Spleen (tissue), 11 donors: Measurements from ENCODE around the gene DNAJB14. TPM values are rescaled to one million over a fixed set of nuclear protein-coding genes. Genes with fewer than 3 reads are reported as not detected.
A peak's percentile ranks its signal among the peaks of the same experiment; 100 is the strongest.
"Not testable (repeated sequence)": the region's sequence is repeated elsewhere in the genome, so short reads cannot be mapped to it uniquely, and the experiment has no call there.

ENCODE experiments used
- DNase-seq: peaks from one replicate; pipeline ENCODE4 v3.0.0-alpha.2; 2020
- H3K27ac ChIP-seq, 8 donors: fragments of 200-600 bp; sonication (generic) in 7 of 8; 1 replicate in 4 of 8; 2 replicates in 4 of 8; pipeline versions ENCODE4 v1.5.0 to v1.8.0; 2016 to 2021; ENCODE audit warnings: inconsistent platforms in 4 of 8, mild to moderate bottlenecking in 4 of 8, moderate library complexity in 1 of 8
- H3K27me3 ChIP-seq, 7 donors: fragments of 200-600 bp; sonication (generic) in 6 of 7; replicated peaks in 1 of 7; 1 replicate in 4 of 7; 2 replicates in 3 of 7; pipeline versions ENCODE4 v1.5.0 to v1.8.0; 2016 to 2021; ENCODE audit warnings: inconsistent platforms in 3 of 7, mild to moderate bottlenecking in 1 of 7
- H3K36me3 ChIP-seq, 6 donors: fragments of 200-600 bp; sonication (generic) in 5 of 6; 1 replicate in 4 of 6; 2 replicates in 2 of 6; pipeline versions ENCODE4 v1.5.0 to v1.8.0; 2016 to 2021; ENCODE audit warnings: inconsistent platforms in 2 of 6
- H3K4me1 ChIP-seq, 6 donors: fragments of 200-600 bp; sonication (generic) in 5 of 6; 1 replicate in 3 of 6; 2 replicates in 3 of 6; pipeline versions ENCODE4 v1.5.0 to v1.8.0; 2016 to 2021; ENCODE audit warnings: inconsistent platforms in 3 of 6
- H3K4me3 ChIP-seq, 8 donors: fragments of 200-600 bp; sonication (generic) in 7 of 8; 1 replicate in 4 of 8; 2 replicates in 4 of 8; pipeline versions ENCODE4 v1.5.0 to v1.8.0; 2016 to 2021; ENCODE audit warnings: inconsistent platforms in 4 of 8, mild to moderate bottlenecking in 4 of 8, moderate library complexity in 2 of 8
- H3K9me3 ChIP-seq, 8 donors: fragments of 200-600 bp; sonication (generic) in 7 of 8; 1 replicate in 4 of 8; 2 replicates in 4 of 8; pipeline versions ENCODE4 v1.5.0 to v1.8.0; 2016 to 2021; ENCODE audit warnings: inconsistent platforms in 4 of 8
- POLR2A ChIP-seq, 3 donors: fragments of 450-650 bp; IDR thresholded peaks; one replicate each; pipeline ENCODE4 v1.5.1; 2017; ENCODE audit warnings: antibody characterized with exemption in 3 of 3, mild to moderate bottlenecking in 1 of 3
- POLR2AphosphoS5 ChIP-seq, 3 donors: sonication (generic); formaldehyde crosslinking; IDR thresholded peaks; one replicate each; pipeline ENCODE4 v1.5.1; 2017; ENCODE audit warnings: antibody characterized with exemption in 3 of 3
- WGBS, 5 donors: extraction: QIAGEN DNeasy Blood & Tissue Kit in 3 of 5; methylation state at CpG; one replicate each; pipeline versions ENCODE4 v1.1.5 to v1.1.7; 2013 to 2018; 5-methylcytosine and 5-hydroxymethylcytosine counted together
- intact Hi-C: fragments of 100-400 bp; cut with DNase I; formaldehyde crosslinking; loops from one replicate; pipeline ENCODE4 v1.15.0; 2023; ENCODE audit warnings: low total_unique reads
- polyA plus RNA-seq, 3 donors: library from polyadenylated mRNA; stranded (reverse); fragments of 200-250 nt; gene quantifications; one replicate each; pipeline ENCODE4 v1.2.1, GENCODE V29; 2013
- total RNA-seq, 7 donors: library from RNA; depleted of rRNA in 3 of 7; stranded (reverse); fragments of >200 nt in 3 of 7; fragmentation: NEBNext Ultra II Directional in 4 of 7; extraction: Animal tissue kit (Norgen Biotek cat#: 25700) in 4 of 7; gene quantifications; one replicate each; pipeline versions ENCODE4 v1.1.0 to v1.2.1, GENCODE V29; 2016 to 2021
- TF ChIP-seq, protein P1 (sequence below), 11 experiments: fragments of 200-600 bp in 7 of 11; fragments of 450-650 bp in 4 of 11; sonication (generic) in 4 of 11; IDR thresholded peaks in 8 of 11; conservative IDR thresholded peaks in 3 of 11; 1 replicate in 7 of 11; 2 replicates in 4 of 11; pipeline versions ENCODE4 v1.4.0 to v1.8.0; 2016 to 2021; ENCODE audit warnings: antibody characterized with exemption in 11 of 11, inconsistent platforms in 4 of 11, mild to moderate bottlenecking in 1 of 11
- donor health status: healthy with polysubstance abuse.
- donor health status: DM: no; HTN: no; CAD: no; lungs with moderate emphysema.
- donor health status: DM: no; HTN: no; CAD: no.
- donor health status: Bipolar disorder and iron deficiency.
- donor health status: healthy.
- donor health status: DM: no; HTN: no; CAD: no.
- donor health status: DM: yes; HTN: yes; CAD: no.

Gene DNAJB14
- total and polyA plus RNA-seq, 10 donors: 10.6 to 77.7 (median 53.3) TPM

DNA sequence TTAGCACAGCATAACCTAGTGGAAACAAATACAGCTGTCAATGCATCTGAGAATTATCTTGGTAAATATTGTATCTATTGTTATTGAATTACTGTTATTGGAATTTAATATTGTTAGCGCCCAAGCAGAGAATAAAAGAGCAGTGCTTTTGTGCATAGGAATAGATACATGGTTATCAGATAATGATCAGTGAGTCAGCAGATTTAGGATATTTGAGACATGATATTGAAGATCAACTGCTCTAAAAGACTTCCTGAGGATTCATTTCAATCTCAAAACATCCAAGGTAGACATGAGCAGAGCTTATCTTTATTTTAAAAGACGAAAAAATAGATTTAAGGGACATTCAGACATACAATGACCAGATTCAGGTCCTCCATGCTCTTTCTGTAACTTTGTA, 14.2 kb upstream of the DNAJB14 start:
- no peaks in the 10 kb centered on the region for H3K27me3 ChIP-seq
- no peak overlapping the region for H3K4me3 ChIP-seq
- H3K27ac ChIP-seq: no peak overlapping the region
- TF ChIP-seq, protein P1, sequence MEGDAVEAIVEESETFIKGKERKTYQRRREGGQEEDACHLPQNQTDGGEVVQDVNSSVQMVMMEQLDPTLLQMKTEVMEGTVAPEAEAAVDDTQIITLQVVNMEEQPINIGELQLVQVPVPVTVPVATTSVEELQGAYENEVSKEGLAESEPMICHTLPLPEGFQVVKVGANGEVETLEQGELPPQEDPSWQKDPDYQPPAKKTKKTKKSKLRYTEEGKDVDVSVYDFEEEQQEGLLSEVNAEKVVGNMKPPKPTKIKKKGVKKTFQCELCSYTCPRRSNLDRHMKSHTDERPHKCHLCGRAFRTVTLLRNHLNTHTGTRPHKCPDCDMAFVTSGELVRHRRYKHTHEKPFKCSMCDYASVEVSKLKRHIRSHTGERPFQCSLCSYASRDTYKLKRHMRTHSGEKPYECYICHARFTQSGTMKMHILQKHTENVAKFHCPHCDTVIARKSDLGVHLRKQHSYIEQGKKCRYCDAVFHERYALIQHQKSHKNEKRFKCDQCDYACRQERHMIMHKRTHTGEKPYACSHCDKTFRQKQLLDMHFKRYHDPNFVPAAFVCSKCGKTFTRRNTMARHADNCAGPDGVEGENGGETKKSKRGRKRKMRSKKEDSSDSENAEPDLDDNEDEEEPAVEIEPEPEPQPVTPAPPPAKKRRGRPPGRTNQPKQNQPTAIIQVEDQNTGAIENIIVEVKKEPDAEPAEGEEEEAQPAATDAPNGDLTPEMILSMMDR (IDR thresholded peaks at IDR 0.05 in 8 of 11, conservative IDR thresholded peaks at IDR 0.05 in 3 of 11): no peak
- no peak for TF ChIP-seq POLR2A (IDR thresholded peaks at IDR 0.05)
- no peak for TF ChIP-seq POLR2AphosphoS5 (IDR thresholded peaks at IDR 0.05)
- no peak for DNase-seq
- no peaks in the 10 kb centered on the region for H3K36me3 ChIP-seq
- peaks cover 0 to 22% (median 2%) of the 10 kb centered on the region in 8 donors for H3K9me3 ChIP-seq
- no peaks in the 10 kb centered on the region for H3K4me1 ChIP-seq
- 89 to 96% (median 90%) methylated on average over 2 of the region's 2 CpGs for WGBS, 5 donors
- intact Hi-C loops: no loop called here

DNA sequence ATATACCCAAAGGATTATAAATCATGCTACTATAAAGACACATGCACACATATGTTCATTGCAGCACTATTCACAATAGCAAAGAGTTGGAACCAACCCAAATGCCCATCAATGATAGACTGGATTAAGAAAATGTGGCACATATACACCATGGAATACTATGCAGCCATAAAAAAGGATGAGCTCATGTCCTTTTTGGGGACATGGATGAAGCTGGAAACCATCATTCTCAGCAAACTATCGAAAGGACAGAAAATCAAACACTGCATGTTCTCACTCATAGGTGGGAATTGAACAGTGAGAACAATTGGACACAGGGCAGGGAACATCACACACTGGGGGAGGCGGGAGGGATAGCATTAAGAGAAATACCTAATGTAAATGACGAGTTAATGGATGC, 11.8 kb upstream of the DNAJB14 start:
- H3K27ac ChIP-seq, H3K4me3 ChIP-seq, H3K36me3 ChIP-seq, intact Hi-C loops, DNase-seq, H3K27me3 ChIP-seq, H3K4me1 ChIP-seq: not testable (repeated sequence)
- 91 to 96% (median 96%) methylated on average over 3 of the region's 3 CpGs for WGBS, 5 donors
- H3K9me3 ChIP-seq: peaks cover 0 to 22% (median 2%) of the 10 kb centered on the region in 8 donors

DNA sequence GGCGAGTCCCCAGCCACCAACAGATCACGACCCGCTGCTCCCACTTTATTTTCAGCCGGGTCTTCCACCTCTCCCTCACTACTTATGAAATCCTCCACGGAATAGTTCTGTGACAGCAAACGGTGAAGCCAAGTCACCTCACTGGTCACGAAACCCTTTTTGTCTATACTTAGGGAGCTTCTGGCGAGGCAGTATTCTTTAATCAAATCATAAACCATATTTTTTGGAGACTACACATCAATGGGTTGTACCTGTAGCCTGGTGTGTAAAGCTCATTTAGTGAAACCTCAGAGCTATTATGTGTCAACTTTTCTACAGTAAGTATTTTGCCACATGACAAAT, 4.5 kb upstream of the DNAJB14 start:
- TF ChIP-seq POLR2AphosphoS5 (IDR thresholded peaks at IDR 0.05): no peak
- TF ChIP-seq POLR2A (IDR thresholded peaks at IDR 0.05): no peak
- TF ChIP-seq, protein P1 (IDR thresholded peaks at IDR 0.05 in 8 of 11, conservative IDR thresholded peaks at IDR 0.05 in 3 of 11): no peak
- H3K4me3 ChIP-seq: peak overlapping the region; percentile 71 to 96 (median 90)
- peaks cover 0 to 15% (median 2%) of the 10 kb centered on the region in 6 donors for H3K36me3 ChIP-seq
- H3K27ac ChIP-seq: peak overlapping the region; percentile 65 to 99 (median 98)
- H3K4me1 ChIP-seq: peaks cover 17 to 46% (median 29%) of the 10 kb centered on the region in 6 donors
- no peaks in the 10 kb centered on the region for H3K27me3 ChIP-seq
- WGBS, 5 donors: 1 to 3% (median 2%) methylated on average over 8 of the region's 8 CpGs
- peaks cover 0 to 5% (median 0%) of the 10 kb centered on the region in 8 donors for H3K9me3 ChIP-seq
- intact Hi-C loops: no loop called here
- no peak for DNase-seq

DNA sequence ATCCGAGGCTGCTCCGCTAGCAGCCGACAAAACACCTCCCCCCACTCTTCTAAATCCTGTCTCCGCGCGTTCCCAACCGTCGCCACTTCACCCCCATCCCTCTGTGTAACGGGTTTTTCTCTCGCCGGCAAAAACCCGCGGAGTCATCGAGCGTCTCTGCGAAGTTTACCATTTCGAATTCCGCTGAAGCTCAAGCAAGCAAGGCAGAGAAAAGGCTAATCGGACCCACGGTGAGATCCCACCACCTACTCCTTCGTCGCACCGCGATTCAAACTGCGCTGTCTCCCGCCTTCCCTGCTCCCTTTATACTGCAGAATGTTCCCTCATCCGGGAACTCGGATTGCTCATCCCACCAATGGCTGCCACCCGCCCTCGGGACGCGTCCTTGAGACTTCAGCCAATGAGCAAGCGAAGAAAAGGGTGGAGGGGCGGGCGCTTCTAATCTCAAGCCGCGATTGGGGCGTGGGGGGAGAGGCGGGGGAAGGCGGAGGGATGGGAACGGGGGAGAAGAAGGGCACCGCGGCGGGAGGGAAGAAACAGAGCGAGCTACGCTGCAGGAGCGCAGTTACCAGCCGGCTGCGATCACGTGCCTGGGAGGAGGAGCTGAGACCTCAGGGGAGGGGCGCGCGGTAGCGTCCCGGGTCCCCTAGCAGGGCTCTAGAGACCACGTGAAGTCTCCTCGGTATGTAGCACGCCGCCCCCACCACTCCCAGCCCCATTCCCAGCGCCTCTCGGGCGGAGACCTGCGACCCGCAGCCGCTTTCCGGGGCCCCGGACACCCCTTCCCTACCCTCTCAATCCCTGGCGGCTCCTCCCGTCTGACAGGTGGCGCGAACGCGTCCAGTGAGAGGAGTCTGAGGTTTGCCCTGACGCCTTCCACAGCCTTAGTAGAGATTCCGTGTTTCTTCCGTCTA, 3.8 kb upstream of the DNAJB14 start, which contains the start of gene H2AZ1:
H2AZ1 (minus strand) TSS at position 277 of the 914 bp plus-strand sequence; CDS start at position 172, 105 bp downstream.
- Histone ChIP-seq H3K9me3 (no peaks in the 10 kb centered on the region), H3K27ac (peak within 1 kb of the TSS; percentile 77 to 99 (median 98)), H3K36me3 (peaks cover 0 to 15% (median 2%) of the 10 kb centered on the region in 6 donors), H3K4me1 (peaks cover 22 to 53% (median 35%) of the 10 kb centered on the region in 6 donors), H3K4me3 (peak within 1 kb of the TSS; percentile 76 to 96 (median 90)), H3K27me3 (no peaks in the 10 kb centered on the region)
- TF ChIP-seq POLR2AphosphoS5 (IDR thresholded peaks at IDR 0.05): peak; percentile 88 to 100 (median 96)
- peak; percentile 82 to 95 (median 93) for TF ChIP-seq POLR2A (IDR thresholded peaks at IDR 0.05)
- TF ChIP-seq, protein P1 (IDR thresholded peaks at IDR 0.05 in 8 of 11, conservative IDR thresholded peaks at IDR 0.05 in 3 of 11): peak in 1 of 11 experiments; percentile 36
- peak; percentile 99 for DNase-seq
- WGBS, 5 donors: 0 to 1% (median 0%) methylated on average over 66 to 76 of the region's 76 CpGs
- intact Hi-C loops: loop anchor here (5.0 kb wide), 1 partner anchor 388 kb away; the partner anchor contains the start of gene TRMT10A
